DMS114 treated with DMSO at 0.1 percent for 48 hours (cell line): Measurements from ENCODE around the gene ZBTB8OS.
"Not testable (repeated sequence)": the region's sequence is repeated elsewhere in the genome, so short reads cannot be mapped to it uniquely, and the experiment has no call there.

ENCODE experiments used
- DNase-seq: peaks from one replicate; lab custom pipeline; 2025; ENCODE audit not compliant: unreplicated experiment; lab: John Stamatoyannopoulos, UW

The ZBTB8OS gene

GRCh38 chr1:32650248-32650751 lies at the start of gene ZBTB8OS:
ZBTB8OS (minus strand) TSS chr1:32650550; CDS start chr1:32650529, 21 bp downstream.
- DNase-seq, result peak; percentile 96

DNA sequence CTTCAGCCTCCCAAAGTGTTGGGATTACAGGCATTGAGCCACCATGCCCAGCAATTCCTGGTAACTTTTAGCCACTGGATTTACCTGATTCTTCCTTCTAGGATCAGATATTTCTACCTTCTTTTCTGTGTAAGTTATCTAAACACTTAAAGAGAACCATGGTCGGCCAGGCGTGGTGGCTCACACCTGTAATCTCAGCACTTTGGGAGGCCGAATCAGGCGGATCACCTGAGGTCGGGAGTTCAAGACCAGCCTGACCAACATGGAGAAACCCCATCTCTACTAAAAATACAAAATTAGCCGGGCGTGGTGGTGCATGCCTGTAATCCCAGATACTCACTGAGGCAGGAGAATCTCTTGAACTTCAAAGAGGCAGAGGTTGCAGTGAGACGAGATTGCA lies 46.6 kb upstream of the ZBTB8OS start:
- not testable (repeated sequence) for DNase-seq

DNA sequence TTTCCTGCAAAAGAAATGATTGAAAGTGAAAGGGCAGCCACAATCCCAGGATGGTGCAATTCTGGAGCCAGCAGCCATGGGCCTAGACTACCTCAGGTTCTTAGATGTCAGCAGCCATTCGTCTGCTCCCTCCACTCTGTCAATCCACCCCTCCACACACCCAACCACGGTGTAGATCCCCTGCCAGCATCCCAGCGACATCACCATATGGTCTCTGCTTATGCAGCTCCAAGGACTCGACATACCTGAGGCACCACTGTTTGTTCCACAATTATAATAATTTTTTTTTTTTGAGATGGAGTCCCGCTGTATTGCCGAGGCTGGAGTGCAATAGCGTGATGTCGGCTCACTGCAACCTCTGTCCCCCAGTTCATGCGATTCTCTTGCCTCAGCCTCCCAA lies 45.7 kb upstream of the ZBTB8OS start:
- DNase-seq, result no peak

- no peak for DNase-seq
These were observed 45.0 kb upstream of the ZBTB8OS start for GRCh38 chr1:32695098-32695904.

DNA sequence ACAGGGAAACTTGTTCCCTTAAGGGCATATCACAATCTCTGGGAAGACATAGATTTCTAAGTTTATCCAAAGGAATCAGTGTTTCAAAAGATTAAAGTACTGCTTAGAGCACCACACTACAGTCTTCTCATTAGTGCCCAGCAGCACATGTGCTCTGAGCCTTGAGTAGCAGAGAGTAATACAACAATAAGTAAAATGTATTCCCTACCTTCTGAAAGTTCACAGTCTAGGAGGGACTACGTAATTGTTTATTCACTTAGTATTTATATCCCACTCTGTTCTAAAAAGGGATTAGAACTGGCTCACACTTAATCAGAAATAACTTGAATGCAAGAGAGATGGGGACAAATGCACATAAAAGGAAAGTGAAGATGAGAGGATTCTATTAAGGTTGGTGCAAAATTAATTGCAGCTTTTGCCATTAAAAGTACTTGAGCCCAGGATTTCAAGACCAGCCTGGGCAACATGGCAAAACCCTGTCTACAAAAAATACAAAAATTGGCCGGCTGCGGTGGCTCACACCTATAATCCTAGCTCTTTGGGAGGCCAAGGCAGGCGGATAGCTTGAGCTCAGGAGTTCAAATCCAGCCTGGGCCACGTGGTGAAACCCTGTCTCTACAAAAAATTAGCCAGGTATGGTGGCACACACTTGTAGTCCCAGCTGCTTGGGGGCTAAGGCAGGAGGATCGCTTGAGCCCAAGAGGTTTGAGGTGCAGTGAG lies 43.3 kb upstream of the ZBTB8OS start:
- no peak for DNase-seq

DNA sequence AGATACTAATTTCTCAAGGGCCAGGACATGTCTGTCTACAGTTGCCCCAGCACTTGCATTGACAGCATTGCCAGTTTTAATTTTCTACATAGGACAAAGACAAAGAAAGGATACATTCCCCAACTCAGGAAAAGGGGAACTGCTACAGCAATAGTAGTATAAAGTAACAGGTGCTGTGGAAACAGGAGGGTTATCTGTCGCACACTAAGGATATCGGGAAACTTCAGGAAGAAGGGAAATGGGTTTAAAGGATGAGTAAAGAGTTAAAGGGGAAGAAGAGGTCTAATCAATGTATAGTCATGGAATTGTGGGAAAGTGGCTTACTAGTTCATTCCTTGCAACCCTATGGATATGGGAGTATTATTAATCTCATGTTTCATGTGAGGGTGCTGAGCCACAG lies 36.0 kb upstream of the ZBTB8OS start:
- DNase-seq, result no peak

DNA sequence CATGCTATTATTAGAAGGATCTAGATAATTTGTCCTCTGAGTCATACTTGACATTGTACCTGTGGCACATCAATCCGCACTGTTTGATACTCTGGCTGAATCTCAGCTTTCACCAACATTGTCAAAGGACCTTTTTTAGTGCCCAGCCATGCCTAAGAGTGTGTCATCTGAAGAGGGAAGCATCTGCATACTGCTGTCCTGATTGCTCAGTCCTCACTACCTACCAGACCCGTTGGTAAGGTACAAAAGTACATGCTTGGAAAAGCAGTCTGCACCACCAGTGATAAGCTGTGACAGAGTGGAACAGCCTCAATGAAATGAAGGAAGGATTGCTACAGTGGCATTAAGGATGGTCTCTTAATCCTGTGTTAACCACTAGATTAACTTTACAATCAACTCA lies 35.1 kb upstream of the ZBTB8OS start:
- no peak for DNase-seq

GRCh38 chr1:32684167-32684811 lies 33.9 kb upstream of the ZBTB8OS start:
- DNase-seq, result no peak

DNA sequence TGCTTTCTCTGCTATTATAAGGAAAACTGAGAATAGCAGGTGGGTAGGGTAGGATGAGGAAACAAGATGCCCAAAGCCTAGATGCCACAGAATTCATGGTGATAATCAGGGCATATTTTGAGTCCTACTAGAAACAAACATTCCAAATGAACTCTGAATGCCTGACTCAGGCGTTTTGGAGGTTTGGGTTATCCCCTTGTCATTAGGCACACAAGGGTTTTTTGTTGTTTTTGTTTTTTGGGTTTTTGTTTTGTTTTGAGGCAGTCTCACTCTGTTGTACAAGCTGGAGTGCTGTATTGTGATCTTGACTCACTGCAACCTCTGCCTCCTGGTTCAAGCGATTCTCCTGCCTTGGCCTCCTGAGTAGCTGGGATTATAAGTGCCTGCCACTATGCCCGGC lies 33.0 kb upstream of the ZBTB8OS start:
- DNase-seq, result no peak

DNA sequence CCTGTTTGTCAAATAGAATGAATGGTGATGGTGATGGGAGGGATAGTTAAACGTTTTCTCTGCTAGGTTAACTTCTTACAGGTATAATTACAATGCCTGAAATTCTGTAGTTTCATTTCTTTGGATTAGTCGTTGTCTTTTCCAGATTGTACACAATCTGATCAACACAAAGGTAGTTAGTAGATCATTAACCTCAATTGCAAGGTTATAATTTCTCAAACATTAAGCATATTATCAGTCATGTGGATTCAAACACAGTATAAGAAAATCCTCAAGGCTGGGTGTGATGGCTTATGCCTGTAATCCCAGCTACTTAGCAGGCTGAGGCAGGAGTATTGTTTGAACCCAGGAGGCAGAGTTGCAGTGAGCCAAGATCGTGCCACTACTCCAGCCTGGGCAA lies 31.6 kb upstream of the ZBTB8OS start:
- DNase-seq, result no peak

DNA sequence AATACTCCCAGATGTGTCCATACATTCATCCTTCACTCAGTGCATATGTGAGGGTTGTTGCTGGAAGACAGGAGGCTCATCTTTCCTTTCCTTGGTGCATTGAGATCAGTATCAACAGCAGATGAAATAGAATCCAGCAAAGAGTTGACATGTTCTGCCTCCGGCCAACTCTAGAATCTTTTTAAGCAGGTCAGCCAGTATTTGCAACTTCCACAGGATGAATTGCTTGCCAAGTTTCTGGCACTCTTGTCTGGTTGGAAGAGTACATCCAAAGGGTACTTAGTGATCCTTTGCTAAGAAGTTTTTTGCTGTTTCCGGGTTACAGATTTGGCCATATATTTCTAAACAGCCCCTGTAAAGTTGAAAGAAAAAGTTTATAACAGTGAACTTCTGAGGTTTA lies 31.2 kb upstream of the ZBTB8OS start:
- no peak for DNase-seq

DNA sequence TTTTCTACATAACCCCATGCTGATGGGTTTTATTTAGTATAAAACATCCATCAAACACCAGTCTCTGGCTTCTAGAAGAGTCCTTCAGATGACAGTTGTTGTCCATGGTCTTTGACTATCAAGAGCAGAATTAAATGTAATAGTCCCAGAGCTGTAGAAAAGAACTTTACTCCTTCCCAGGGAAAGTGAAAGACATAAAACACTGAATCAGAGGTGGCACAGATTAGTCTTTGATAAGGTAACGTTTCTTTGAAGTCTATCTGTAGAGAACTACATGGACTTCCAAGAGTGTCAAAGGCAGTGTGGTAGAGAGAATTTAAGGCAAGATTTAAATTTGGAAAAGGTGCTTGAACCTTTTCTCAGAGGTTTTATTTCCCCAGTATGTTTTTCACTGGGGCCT lies 30.3 kb upstream of the ZBTB8OS start:
- DNase-seq, result no peak

GRCh38 chr1:32679993-32680392 lies 29.6 kb upstream of the ZBTB8OS start:
- not testable (repeated sequence) for DNase-seq

GRCh38 chr1:32676945-32677344 lies 26.6 kb upstream of the ZBTB8OS start:
- DNase-seq, result no peak

GRCh38 chr1:32668716-32669115 lies 18.4 kb upstream of the ZBTB8OS start:
- DNase-seq, result not testable (repeated sequence)

- no peak for DNase-seq
These were observed 16.7 kb upstream of the ZBTB8OS start for GRCh38 chr1:32666901-32667566.

GRCh38 chr1:32665915-32666314 lies 15.6 kb upstream of the ZBTB8OS start:
- DNase-seq, result no peak

GRCh38 chr1:32659581-32659980 lies 9.2 kb upstream of the ZBTB8OS start:
- no peak for DNase-seq

- DNase-seq, result no peak
These were observed 2.1 kb upstream of the ZBTB8OS start for GRCh38 chr1:32652244-32652962.

- no peak for DNase-seq
These were observed 1.2 kb upstream of the ZBTB8OS start for GRCh38 chr1:32651461-32652073.
